Measurements from ENCODE around the gene PDZD2.

DNA sequence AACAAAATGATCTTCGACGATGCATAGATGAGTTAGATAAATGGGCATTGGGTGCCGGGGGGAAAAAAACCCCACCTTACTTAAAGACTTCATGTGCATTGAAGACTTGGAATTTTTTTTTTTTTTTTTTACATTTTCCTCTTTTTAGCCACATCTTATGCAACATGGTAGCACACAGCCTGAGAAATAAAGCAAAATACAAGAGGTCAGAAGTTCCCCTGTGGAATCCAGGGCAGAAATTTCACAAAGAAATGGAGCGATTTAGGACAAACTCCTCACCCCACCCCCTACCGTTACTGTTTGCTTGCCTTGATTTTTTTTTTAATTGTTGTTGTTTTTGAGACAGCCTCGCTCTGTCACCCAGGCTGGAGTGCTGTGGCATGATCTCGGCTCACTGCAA is 382.0 kb downstream of the PDZD2 start:
- TF ChIP-seq, protein P1, sequence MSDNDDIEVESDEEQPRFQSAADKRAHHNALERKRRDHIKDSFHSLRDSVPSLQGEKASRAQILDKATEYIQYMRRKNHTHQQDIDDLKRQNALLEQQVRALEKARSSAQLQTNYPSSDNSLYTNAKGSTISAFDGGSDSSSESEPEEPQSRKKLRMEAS (IDR thresholded peaks at IDR 0.05; ENCODE audit: insufficient read depth, insufficient read length) = no peak
- TF ChIP-seq, protein P2, sequence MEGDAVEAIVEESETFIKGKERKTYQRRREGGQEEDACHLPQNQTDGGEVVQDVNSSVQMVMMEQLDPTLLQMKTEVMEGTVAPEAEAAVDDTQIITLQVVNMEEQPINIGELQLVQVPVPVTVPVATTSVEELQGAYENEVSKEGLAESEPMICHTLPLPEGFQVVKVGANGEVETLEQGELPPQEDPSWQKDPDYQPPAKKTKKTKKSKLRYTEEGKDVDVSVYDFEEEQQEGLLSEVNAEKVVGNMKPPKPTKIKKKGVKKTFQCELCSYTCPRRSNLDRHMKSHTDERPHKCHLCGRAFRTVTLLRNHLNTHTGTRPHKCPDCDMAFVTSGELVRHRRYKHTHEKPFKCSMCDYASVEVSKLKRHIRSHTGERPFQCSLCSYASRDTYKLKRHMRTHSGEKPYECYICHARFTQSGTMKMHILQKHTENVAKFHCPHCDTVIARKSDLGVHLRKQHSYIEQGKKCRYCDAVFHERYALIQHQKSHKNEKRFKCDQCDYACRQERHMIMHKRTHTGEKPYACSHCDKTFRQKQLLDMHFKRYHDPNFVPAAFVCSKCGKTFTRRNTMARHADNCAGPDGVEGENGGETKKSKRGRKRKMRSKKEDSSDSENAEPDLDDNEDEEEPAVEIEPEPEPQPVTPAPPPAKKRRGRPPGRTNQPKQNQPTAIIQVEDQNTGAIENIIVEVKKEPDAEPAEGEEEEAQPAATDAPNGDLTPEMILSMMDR (IDR thresholded peaks at IDR 0.05; ENCODE audit: extremely low read depth in 1 of 2, insufficient read depth in 1 of 2, low read depth in 1 of 2, low read length in 2 of 2) = no peak
- TF ChIP-seq EZH2 (IDR thresholded peaks at IDR 0.05; ENCODE audit: borderline replicate concordance, low read depth, low read length, severe bottlenecking) (no peak), POLR2AphosphoS5 (IDR thresholded peaks at IDR 0.05; ENCODE audit: insufficient read depth, low read depth, low read length) (no peak)

Measured in endothelial cell of umbilical vein (primary cell).